ENCODE results near the gene PPP2R2C. TPM values are rescaled to one million over a fixed set of nuclear protein-coding genes. Genes with fewer than 3 reads are reported as not detected.

The PPP2R2C gene
- total RNA-seq, 6 experiments from 2014 or later = 0.14 to 0.25 (median 0.23) TPM; not detected in 2

DNA sequence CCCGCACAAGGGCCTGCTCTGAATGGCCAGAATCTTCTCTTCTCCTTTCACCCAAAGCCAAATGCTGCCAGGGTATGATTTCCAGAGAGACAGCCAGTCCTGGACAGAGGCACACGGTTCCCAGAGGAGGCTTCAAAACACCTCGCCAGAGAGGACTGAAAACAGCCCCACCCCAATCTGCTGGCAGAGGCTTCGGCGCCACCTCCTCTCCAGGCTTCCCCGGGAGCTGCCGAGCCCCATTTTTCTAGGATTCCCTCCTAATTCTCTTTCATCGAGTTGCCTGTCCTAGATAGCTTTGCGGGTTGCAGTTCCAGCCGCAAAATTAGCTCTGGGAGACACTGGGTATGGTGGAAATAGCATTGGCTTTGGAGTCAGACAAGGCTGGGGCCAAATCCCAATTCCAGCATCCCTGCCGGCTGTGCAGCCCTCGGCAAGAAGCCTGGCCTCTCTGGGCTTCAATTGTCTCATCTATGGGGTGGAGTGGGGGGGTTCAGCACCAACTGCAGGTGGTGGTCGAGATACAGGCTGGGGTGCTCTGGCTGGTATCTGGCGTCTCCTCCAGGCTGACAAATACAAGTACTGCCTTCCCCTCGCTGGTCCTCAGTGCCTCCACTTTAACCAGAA lies 22.6 kb downstream of the PPP2R2C start:
- Mint-ChIP-seq H3K27ac (no peak overlapping the region), H3K4me1 (ENCODE audit: low read depth) (no peaks in the 10 kb centered on the region), H3K4me3 (no peak overlapping the region), H3K9me3 (no peaks in the 10 kb centered on the region), H3K36me3 (ENCODE audit: low read depth) (no peaks in the 10 kb centered on the region), H3K27me3 (ENCODE audit: insufficient read depth) (peaks cover 42% of the 10 kb centered on the region)
- TF ChIP-seq, protein P1, sequence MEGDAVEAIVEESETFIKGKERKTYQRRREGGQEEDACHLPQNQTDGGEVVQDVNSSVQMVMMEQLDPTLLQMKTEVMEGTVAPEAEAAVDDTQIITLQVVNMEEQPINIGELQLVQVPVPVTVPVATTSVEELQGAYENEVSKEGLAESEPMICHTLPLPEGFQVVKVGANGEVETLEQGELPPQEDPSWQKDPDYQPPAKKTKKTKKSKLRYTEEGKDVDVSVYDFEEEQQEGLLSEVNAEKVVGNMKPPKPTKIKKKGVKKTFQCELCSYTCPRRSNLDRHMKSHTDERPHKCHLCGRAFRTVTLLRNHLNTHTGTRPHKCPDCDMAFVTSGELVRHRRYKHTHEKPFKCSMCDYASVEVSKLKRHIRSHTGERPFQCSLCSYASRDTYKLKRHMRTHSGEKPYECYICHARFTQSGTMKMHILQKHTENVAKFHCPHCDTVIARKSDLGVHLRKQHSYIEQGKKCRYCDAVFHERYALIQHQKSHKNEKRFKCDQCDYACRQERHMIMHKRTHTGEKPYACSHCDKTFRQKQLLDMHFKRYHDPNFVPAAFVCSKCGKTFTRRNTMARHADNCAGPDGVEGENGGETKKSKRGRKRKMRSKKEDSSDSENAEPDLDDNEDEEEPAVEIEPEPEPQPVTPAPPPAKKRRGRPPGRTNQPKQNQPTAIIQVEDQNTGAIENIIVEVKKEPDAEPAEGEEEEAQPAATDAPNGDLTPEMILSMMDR (IDR thresholded peaks at IDR 0.05) = no peak
- DNase-seq = no peak

DNA sequence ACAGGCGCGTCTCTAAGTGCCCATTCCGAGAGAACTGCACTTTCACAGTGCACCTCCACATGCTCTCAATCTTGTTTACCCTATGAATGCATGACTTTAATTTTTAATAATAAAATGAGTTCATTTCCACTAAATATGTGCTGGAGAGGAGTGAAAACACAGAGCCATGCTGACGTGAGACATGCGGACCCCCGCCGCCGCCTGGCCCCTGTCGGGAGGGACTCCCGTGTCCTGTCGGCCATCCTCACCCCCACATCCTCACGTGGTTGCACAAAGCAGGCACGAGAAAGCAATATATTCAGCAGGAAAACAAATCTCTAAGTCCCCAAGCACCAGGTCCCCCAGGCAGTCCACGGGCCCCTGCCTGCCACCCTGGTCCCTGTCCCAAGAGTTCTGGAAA lies 23.1 kb downstream of the PPP2R2C start:
- Mint-ChIP-seq H3K4me3 (no peak overlapping the region), H3K4me1 (ENCODE audit: low read depth) (no peaks in the 10 kb centered on the region), H3K36me3 (ENCODE audit: low read depth) (no peaks in the 10 kb centered on the region), H3K9me3 (no peaks in the 10 kb centered on the region), H3K27me3 (ENCODE audit: insufficient read depth) (peaks cover 46% of the 10 kb centered on the region), H3K27ac (no peak overlapping the region)
- TF ChIP-seq, protein P1 (IDR thresholded peaks at IDR 0.05) = no peak
- DNase-seq = no peak

DNA sequence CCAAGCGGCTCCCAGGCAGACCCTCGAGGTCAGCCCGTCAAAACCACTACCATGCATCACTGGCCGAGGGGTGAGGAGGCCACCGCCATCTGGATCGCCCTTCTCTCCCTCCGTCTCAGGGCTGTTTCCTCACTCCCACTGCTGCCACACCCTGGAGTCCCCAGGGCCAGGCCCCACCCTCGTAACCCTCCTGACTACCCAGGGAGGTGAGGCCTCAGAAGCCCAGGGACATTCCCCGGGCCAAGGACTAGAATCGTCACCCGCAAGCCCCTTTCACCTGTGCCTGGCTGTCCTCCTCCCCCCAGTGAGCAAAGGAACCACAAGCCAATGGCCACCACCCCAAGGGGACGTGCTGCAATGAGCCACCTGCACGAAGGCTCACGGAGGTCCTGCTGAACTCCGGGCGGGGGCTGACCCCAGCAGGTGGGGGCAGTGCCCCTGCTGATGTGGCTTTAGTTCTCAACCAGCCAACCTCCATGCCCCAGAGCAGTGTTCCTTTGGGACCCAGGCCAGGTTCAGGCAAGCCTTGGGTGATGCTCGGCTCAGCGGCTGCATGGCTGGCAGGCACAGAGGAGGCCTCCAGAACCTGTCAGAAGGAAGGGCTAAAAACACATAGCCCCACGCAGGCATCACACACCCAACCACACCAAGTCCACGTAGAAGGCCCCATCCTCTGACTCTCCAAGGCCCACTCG lies 23.8 kb downstream of the PPP2R2C start:
- H3K27ac Mint-ChIP-seq = no peak overlapping the region
- H3K9me3 Mint-ChIP-seq = no peaks in the 10 kb centered on the region
- peaks cover 49% of the 10 kb centered on the region for H3K27me3 Mint-ChIP-seq (ENCODE audit: insufficient read depth)
- no peak overlapping the region for H3K4me3 Mint-ChIP-seq
- DNase-seq = no peak
- H3K4me1 Mint-ChIP-seq (ENCODE audit: low read depth) = no peaks in the 10 kb centered on the region
- no peaks in the 10 kb centered on the region for H3K36me3 Mint-ChIP-seq (ENCODE audit: low read depth)
- TF ChIP-seq, protein P1 (IDR thresholded peaks at IDR 0.05) = no peak

DNA sequence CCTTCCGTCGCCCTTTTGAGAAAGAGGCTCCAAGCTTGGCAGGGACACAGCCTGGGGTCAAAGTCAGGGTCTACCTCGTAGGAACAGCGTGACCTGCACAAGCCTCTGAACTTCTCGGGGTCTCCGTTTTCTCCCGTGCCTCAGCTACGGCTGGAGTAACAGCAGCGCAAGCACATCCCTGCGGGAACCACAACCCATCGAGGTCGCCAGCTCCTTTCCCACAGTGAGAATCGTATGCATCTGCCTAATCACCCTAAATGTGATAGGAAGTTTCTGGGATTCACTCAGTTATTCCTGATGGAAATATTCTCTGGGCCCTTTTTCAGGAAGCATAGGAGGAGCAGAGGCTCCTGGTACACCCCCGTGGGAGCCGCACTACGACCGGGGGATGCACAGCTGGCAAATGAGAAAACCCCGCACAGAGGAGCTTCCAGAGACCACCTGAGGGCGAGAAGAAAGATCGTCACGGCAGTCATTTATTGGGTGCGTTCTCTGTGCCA lies 24.7 kb downstream of the PPP2R2C start:
- Mint-ChIP-seq H3K4me1 (ENCODE audit: low read depth) (no peaks in the 10 kb centered on the region), H3K9me3 (no peaks in the 10 kb centered on the region), H3K36me3 (ENCODE audit: low read depth) (no peaks in the 10 kb centered on the region), H3K27me3 (ENCODE audit: insufficient read depth) (peaks cover 49% of the 10 kb centered on the region), H3K4me3 (no peak overlapping the region), H3K27ac (no peak overlapping the region)
- TF ChIP-seq, protein P1 (IDR thresholded peaks at IDR 0.05) = no peak
- DNase-seq = no peak

DNA sequence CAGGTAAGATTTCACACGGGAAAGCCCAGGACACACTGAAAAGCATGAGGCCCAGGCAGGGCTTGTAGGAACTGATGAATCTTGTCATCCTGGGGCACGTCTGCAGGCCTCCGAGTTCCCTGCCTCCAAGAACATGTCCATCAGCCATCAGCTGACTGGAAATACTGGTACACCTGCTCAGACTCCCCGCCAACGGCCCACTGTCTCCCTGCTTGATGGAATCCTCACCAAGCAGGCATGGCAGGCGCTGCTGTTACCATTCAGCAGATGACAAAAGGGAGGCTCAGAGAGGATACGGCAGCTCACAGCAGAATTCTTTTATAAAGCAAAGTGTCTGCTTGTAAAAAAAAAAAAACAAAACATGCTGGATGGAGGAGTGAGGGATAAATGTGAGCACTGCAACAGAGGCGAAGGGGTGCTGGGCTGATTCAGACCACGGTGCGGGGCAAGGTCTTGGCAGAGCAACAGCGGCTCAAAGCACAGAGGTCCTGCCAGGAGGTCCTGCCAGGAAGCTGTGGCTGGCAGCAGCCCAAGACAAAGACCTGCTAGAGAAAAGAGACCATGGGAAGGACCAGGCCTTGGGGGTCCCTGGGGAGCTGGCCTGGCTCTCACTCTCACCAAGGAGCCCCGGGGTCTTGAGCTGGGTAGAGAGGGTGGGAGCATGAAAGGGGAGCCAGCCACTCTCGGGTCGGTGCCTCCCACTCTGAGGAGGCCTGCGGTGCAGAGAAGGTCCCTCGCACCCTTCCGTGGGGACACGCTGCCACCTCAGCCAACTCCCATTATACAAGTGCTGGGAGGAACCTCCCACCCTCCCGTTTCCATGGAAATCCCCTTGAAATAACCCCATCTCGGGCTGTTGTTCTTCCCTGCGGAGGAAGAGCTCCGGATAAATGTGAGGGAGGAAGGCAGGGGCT lies 25.6 kb downstream of the PPP2R2C start:
- Mint-ChIP-seq H3K27ac (no peak overlapping the region), H3K4me1 (ENCODE audit: low read depth) (no peaks in the 10 kb centered on the region), H3K27me3 (ENCODE audit: insufficient read depth) (peaks cover 46% of the 10 kb centered on the region), H3K9me3 (no peaks in the 10 kb centered on the region), H3K36me3 (ENCODE audit: low read depth) (no peaks in the 10 kb centered on the region), H3K4me3 (no peak overlapping the region)
- TF ChIP-seq, protein P1 (IDR thresholded peaks at IDR 0.05) = no peak
- DNase-seq = no peak

Measured in HFFc6 (cell line).